GM21367 (cell line): Measurements from ENCODE around the gene ERI2.
"Not testable (repeated sequence)": the region's sequence is repeated elsewhere in the genome, so short reads cannot be mapped to it uniquely, and the experiment has no call there.

ENCODE experiments used
- ATAC-seq: cut with Tn5 transposase; IDR thresholded peaks from one replicate; pipeline ENCODE4 v1.9.1; 2021; ENCODE audit not compliant: unreplicated experiment

The ERI2 gene

GRCh38 chr16:20818929-20819585 is 12.8 kb upstream of the ERI2 start:
- no peak for ATAC-seq

DNA sequence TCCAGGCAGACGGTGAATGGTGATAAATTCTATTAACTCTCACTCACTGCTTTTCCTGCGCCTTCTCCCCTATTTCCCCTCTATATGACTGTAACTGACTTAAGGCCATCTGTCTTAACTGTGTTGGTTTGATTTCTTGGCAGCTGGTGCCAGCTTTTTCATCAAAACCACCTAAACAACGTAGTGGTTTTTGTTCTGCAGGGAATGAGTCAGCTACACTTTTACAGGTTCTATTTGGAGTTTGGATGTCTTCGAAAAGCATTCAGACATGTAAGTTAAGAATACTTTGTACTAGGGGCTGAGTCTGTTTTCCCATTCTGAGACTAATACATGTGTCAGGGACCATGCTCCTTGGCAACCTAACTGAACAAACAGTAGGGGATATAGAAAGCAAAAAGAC is 8.5 kb upstream of the ERI2 start:
- ATAC-seq: no peak

DNA sequence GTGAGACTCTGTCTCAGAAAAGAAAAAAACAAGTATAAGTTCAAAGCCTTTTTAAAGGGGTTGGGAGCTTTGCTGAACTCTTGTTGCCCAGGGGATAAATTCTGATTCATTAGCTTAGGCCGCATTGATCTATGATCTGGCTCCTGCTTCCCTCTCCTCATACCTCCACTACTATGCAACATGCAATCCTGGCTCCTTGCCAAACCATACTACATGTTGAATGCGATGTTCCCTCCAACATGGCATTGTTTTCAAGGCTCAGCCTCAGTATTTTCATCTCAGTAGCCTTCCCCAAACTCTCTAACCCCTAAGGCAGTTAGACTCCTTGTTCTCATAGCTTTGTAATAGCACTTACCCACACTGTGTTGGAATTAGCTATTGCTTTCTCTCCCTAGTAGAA is 6.2 kb upstream of the ERI2 start:
- ATAC-seq: no peak

DNA sequence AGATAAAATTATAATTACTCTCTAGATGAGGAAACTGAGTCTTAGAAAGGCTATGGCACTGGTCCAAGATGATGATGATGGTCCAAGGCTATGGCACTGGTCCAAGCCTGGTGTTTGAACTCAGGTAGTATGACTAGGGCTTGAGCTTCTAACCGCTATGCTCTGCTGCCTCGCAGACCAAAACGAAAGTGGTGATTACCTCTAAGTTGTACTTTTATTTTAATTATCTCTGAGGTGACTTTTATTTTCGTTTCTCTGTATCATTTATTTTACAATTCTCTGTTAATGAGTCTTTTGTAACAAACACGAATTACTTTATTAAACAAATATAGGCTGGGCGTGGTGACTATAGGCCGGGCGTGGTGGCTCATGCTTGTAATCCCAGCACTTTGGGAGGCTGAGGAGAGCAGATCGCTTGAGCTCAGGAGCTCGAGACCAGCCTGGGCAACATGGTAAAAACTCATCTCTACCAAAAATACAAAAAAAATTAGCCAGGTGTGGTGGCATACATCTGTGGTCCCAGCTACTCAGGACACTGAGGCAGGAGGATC is 5.7 kb upstream of the ERI2 start:
- no peak for ATAC-seq

GRCh38 chr16:20807862-20808261 is 1.6 kb upstream of the ERI2 start:
- no peak for ATAC-seq

DNA sequence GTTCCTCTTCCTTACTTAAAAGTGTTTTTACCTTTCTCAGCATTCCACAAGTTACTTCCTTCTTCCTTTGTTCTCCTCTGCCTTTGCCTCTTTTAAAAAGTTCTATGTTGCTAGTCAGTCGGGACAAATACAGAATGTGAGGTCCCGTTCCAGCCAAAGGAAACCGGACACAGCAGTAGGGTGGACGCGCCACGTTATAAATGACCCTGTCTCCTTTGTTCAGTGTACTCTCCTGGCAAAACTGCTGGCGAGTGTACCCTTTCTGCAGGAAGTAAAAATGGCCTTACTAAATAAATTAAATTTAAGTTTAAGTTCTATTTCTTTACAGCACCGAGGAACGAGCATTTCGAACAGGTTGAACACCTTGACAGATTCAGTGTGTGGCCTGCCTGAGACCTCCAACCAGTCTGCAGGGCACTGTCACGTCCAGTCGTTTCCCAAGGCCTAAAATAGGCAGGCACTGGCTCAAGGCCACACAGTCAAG is 546 bp downstream of the ERI2 start:
- ATAC-seq: not testable (repeated sequence)

- no peak for ATAC-seq
Observed at GRCh38 chr16:20803561-20804214, 2.6 kb downstream of the ERI2 start.

- no peak for ATAC-seq
Observed at GRCh38 chr16:20803192-20803560, 3.1 kb downstream of the ERI2 start.

GRCh38 chr16:20801278-20801677 is 5.0 kb downstream of the ERI2 start:
- no peak for ATAC-seq

- ATAC-seq: no peak
Observed at GRCh38 chr16:20799599-20799998, 6.7 kb downstream of the ERI2 start.

- no peak for ATAC-seq
Observed at GRCh38 chr16:20798364-20798763, 7.9 kb downstream of the ERI2 start.

DNA sequence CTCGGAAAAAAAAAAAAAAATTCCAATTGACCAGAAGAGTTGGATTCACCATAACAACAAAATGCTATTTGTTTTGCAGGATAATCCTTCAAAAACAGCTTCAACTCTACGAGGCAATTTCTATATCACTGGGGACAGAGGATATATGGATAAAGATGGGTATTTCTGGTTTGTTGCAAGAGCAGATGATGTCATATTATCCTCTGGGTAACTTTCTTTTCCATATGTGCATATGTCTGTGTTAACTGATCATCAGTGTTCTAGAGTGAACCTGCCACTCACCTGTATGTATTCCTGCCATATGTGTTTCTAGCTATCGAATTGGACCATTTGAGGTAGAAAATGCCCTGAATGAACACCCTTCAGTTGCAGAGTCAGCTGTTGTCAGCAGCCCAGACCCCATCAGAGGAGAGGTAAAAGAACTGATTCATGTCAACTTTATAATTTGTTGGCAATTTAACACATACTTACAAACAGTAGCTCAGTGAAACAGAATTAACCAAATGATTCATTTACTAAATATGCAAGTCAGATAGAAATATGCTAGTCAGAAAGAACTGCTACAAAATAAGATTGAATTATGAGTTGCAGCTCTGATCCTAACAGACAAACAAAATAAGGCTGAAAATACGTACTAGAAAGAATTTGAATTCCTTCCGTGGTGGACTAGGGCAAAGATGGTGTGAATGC is 14.2 kb downstream of the ERI2 start:
- ATAC-seq: no peak

DNA sequence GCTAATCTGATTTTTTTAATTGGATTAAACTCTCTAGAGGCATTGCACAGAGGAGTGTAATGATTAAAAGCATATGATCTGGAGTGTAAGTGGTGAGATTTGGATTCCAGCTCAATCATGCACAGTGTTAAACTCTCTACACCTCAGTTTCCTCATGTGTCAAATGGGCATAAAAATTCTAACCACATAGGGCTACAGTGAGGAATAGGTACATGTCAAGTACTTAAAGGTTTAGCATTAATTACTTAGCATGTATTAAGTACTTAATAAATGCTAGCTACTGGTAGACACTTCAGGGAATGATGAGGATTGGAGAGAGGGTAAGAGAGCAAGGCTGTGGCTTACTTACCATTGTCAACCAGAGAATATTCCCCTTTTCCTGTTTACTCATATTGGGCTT is 17.1 kb downstream of the ERI2 start:
- ATAC-seq: no peak

DNA sequence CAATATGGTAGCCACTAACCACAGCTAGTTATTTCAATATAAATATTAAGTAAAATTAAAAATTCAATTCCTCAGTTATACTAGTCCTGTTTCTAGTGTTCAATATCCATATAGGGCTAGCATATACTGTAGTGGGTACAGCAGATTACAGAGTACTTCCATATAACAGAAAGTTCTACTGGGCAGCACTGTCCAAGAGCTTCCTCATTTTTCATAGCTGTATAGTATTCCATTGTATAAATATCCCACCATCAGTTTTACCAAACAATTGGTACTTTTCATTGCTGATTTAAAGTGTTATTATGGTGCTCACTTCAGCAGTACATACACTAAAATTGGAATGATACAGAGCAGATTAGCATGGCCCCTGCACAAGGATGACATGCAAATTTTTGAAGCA is 22.1 kb downstream of the ERI2 start:
- no peak for ATAC-seq

GRCh38 chr16:20782470-20782869 is 23.8 kb downstream of the ERI2 start:
- no peak for ATAC-seq

GRCh38 chr16:20781697-20782096 is 24.6 kb downstream of the ERI2 start:
- no peak for ATAC-seq

DNA sequence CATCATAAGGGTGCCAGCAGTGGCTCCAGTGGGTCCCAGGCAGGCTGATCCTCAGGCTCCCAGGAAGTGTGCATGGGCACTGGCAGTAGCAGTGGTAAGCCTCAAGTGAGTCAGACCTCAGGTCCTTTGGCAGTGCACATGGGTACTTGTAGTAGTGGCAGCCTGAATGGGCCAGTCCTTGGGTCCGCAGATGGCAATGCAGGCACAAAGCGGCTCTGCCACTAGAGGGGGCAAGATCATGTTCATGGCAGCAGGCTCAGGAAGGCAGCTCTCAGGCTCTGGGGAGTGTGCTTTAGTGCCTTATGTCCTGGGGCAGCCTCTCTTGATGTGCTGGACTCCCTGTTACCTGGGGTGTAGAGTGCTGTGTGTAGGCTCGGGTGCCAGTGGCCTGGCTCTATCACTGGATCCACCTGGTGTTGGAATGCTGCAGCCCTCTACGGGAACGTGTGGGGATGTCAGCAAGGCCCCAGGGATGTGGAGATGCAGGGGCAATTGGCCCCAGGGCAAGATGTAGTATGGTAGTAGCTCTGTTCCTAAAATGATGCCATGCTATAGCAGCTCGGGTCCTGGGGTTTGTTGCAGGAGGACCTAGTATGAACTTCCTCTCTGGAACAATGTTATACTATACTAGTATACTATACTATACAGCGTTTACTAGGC is 31.4 kb downstream of the ERI2 start:
- ATAC-seq: no peak

GRCh38 chr16:20773679-20774078 is 32.6 kb downstream of the ERI2 start:
- ATAC-seq: no peak

- no peak for ATAC-seq
Observed at GRCh38 chr16:20768818-20769217, 37.5 kb downstream of the ERI2 start.

- no peak for ATAC-seq
Observed at GRCh38 chr16:20768121-20768520, 38.2 kb downstream of the ERI2 start.

GRCh38 chr16:20767577-20767976 is 38.7 kb downstream of the ERI2 start:
- no peak for ATAC-seq
